Measurements from ENCODE around the gene OR2V1.

GRCh38 chr5:181133610-181134231 is 2.8 kb upstream of the OR2V1 start:
- TF ChIP-seq CTCF (IDR thresholded peaks at IDR 0.05 in 2 of 3, conservative IDR thresholded peaks at IDR 0.05 in 1 of 3; ENCODE audit: borderline replicate concordance in 1 of 3, insufficient read depth in 1 of 3, low read depth in 2 of 3, low read length in 2 of 3) (no peak), POLR2A (IDR thresholded peaks at IDR 0.05; ENCODE audit: borderline replicate concordance, extremely low read depth, insufficient read depth, insufficient read length) (no peak), YY1 (IDR thresholded peaks at IDR 0.05; ENCODE audit: extremely low read depth, insufficient replicate concordance, low read depth, low read length) (peak; percentile 25), RAD21 (IDR thresholded peaks at IDR 0.05; ENCODE audit: low read depth) (no peak), POLR2AphosphoS5 (IDR thresholded peaks at IDR 0.05; ENCODE audit: low read depth, low read length) (peak; percentile 47), ATF3 (IDR thresholded peaks at IDR 0.05) (no peak), ZNF274 (IDR thresholded peaks at IDR 0.05; ENCODE audit: low read depth, low read length) (no peak), EZH2 (IDR thresholded peaks at IDR 0.05) (no peak), EZH2phosphoT487 (IDR thresholded peaks at IDR 0.05; ENCODE audit: borderline replicate concordance) (no peak)
